ENCODE measurements around the gene RAD51B.

RAD51B gene

GRCh38 chr14:68312884-68313610, 493.5 kb downstream of the RAD51B start:
- no peak for DNase-seq

- DNase-seq: no peak
These were observed 495.1 kb downstream of the RAD51B start for GRCh38 chr14:68314642-68315041.

- DNase-seq: no peak
These were observed 495.5 kb downstream of the RAD51B start for GRCh38 chr14:68315081-68315480.

GRCh38 chr14:68316078-68316868, 496.7 kb downstream of the RAD51B start:
- no peak for DNase-seq

- no peak for DNase-seq
These were observed 497.7 kb downstream of the RAD51B start for GRCh38 chr14:68317239-68317638.

- DNase-seq: no peak
These were observed 499.2 kb downstream of the RAD51B start for GRCh38 chr14:68318828-68319227.

GRCh38 chr14:68320495-68320894, 500.9 kb downstream of the RAD51B start:
- no peak for DNase-seq

GRCh38 chr14:68322940-68323620, 503.5 kb downstream of the RAD51B start:
- no peak for DNase-seq

- DNase-seq: no peak
These were observed 505.8 kb downstream of the RAD51B start for GRCh38 chr14:68325267-68325807.

- DNase-seq: no peak
These were observed 507.7 kb downstream of the RAD51B start for GRCh38 chr14:68327231-68327630.

GRCh38 chr14:68328509-68328908, 508.9 kb downstream of the RAD51B start:
- DNase-seq: no peak

GRCh38 chr14:68331426-68331825, 511.8 kb downstream of the RAD51B start:
- DNase-seq: peak; percentile 29

- DNase-seq: no peak
These were observed 512.4 kb downstream of the RAD51B start for GRCh38 chr14:68331991-68332390.

GRCh38 chr14:68333262-68333661, 513.7 kb downstream of the RAD51B start:
- DNase-seq: peak; percentile 56

GRCh38 chr14:68335312-68335711, 515.7 kb downstream of the RAD51B start:
- no peak for DNase-seq

GRCh38 chr14:68336165-68336564, 516.6 kb downstream of the RAD51B start:
- no peak for DNase-seq

GRCh38 chr14:68337279-68337678, 517.7 kb downstream of the RAD51B start:
- no peak for DNase-seq

GRCh38 chr14:68340262-68340661, 520.7 kb downstream of the RAD51B start:
- DNase-seq: no peak

GRCh38 chr14:68341411-68342212, 522.0 kb downstream of the RAD51B start:
- DNase-seq: no peak

GRCh38 chr14:68342216-68342763, 522.7 kb downstream of the RAD51B start:
- DNase-seq: no peak

GRCh38 chr14:68343534-68344118, 524.0 kb downstream of the RAD51B start:
- DNase-seq: no peak

GRCh38 chr14:68345738-68346137, 526.2 kb downstream of the RAD51B start:
- DNase-seq: no peak
